ENCODE data around the gene RND1.
A peak's percentile ranks its signal among the peaks of the same experiment; 100 is the strongest.

Gene RND1

DNA sequence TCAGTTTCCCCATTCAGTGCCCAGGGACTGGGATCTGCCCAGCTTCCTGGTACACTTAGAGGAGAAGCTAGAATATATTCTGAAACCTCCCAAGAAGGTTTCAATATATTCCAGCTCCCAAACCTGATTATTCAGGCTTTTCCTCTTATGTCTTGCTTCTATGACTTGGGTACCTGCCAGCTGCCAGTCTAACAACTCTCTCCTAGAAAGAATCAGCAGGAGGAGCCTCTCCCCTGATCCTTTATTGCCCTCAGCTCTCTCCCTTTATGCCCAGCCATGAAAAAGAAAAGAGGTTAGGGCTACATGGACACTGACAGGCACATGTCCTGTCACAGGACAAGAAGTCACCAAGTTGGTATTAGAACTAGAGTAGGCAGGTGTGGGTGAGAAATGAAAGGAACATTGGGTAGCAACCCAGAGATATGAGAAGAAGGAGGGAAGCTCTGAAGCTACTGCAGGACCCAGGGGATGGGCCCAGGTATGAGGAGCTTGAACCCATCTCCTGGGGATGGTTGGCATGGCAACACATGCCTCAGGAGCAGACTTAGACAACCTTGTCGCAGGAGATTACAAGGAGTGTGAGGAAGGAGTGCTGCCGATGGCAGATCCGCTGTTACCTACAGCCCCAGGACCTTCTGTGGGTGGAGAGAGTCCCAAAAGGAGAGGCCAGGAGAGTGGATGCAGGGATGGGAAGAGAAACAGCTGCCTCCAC, 49.4 kb downstream of the RND1 start:
- Histone ChIP-seq H3K4me1 (ENCODE audit: control insufficient read depth in 1 of 2, insufficient read depth in 2 of 2, low read length in 2 of 2) (peaks cover 19% of the 10 kb centered on the region in 2 experiments), H3K4me3 (ENCODE audit: low read depth, low read length) (no peak overlapping the region), H4K12ac (ENCODE audit: low read depth, low read length) (no peak overlapping the region), H3K36me3 (ENCODE audit: control insufficient read depth in 1 of 2, insufficient read depth in 2 of 2, low read length in 2 of 2) (no peaks in the 10 kb centered on the region), H3K27ac (ENCODE audit: low read depth, low read length) (no peak overlapping the region), H2AFZ (ENCODE audit: insufficient read depth, low read length, poor library complexity) (no peak overlapping the region), H4K91ac (ENCODE audit: low read depth, low read length) (no peak overlapping the region), H3K23ac (ENCODE audit: low read length) (no peak overlapping the region), H3K14ac (ENCODE audit: low read length) (no peak overlapping the region), H3K9ac (ENCODE audit: low read length) (no peak overlapping the region), H3K18ac (ENCODE audit: low read length) (no peak overlapping the region), H2AK5ac (ENCODE audit: low read length) (no peak overlapping the region), H3K9me3 (ENCODE audit: insufficient read depth, low read depth, low read length) (peaks cover 2% of the 10 kb centered on the region), H2BK5ac (ENCODE audit: low read depth, low read length, poor library complexity) (no peak overlapping the region), H3K27me3 (ENCODE audit: insufficient read depth, low read length) (no peaks in the 10 kb centered on the region), H3K79me2 (ENCODE audit: control insufficient read depth, insufficient read depth, low read length, poor library complexity) (peaks cover 18% of the 10 kb centered on the region), H4K8ac (ENCODE audit: low read depth, low read length) (no peak overlapping the region), H3K79me1 (ENCODE audit: low read length) (peaks cover 33% of the 10 kb centered on the region), H3K4me2 (ENCODE audit: low read length) (peak overlapping the region; percentile 80), H3K4ac (ENCODE audit: low read depth, low read length) (no peak overlapping the region), H2BK120ac (ENCODE audit: insufficient read depth, low read length, poor library complexity) (no peak overlapping the region), H2BK12ac (ENCODE audit: low read length) (no peak overlapping the region)
- WGBS (ENCODE audit: extremely low coverage, insufficient coverage, insufficient read length): no CpG with 5 or more reads among the region's 3 CpGs
- DNase-seq: no peak

- peak overlapping the region; percentile 88 for H3K18ac ChIP-seq (ENCODE audit: low read length)
- H3K27ac ChIP-seq (ENCODE audit: low read depth, low read length): peak overlapping the region; percentile 85
- H4K12ac ChIP-seq (ENCODE audit: low read depth, low read length): peak overlapping the region; percentile 88
- no CpG with 5 or more reads among the region's 54 CpGs for WGBS (ENCODE audit: extremely low coverage, insufficient coverage, insufficient read length)
- H3K79me1 ChIP-seq (ENCODE audit: low read length): peaks cover 33% of the 10 kb centered on the region
- peak overlapping the region; percentile 89 for H2AFZ ChIP-seq (ENCODE audit: insufficient read depth, low read length, poor library complexity)
- peaks cover 1% of the 10 kb centered on the region for H3K9me3 ChIP-seq (ENCODE audit: insufficient read depth, low read depth, low read length)
- H2BK5ac ChIP-seq (ENCODE audit: low read depth, low read length, poor library complexity): peak overlapping the region; percentile 84
- no peak overlapping the region for H3K23ac ChIP-seq (ENCODE audit: low read length)
- H3K79me2 ChIP-seq (ENCODE audit: control insufficient read depth, insufficient read depth, low read length, poor library complexity): peaks cover 18% of the 10 kb centered on the region
- peak overlapping the region; percentile 76 for H3K9ac ChIP-seq (ENCODE audit: low read length)
- peaks cover 22% of the 10 kb centered on the region in 2 experiments for H3K4me1 ChIP-seq (ENCODE audit: control insufficient read depth in 1 of 2, insufficient read depth in 2 of 2, low read length in 2 of 2)
- H2BK12ac ChIP-seq (ENCODE audit: low read length): peak overlapping the region; percentile 11
- H4K8ac ChIP-seq (ENCODE audit: low read depth, low read length): peak overlapping the region; percentile 96
- H3K36me3 ChIP-seq (ENCODE audit: control insufficient read depth in 1 of 2, insufficient read depth in 2 of 2, low read length in 2 of 2): no peaks in the 10 kb centered on the region
- H2AK5ac ChIP-seq (ENCODE audit: low read length): peak overlapping the region; percentile 66
- peak overlapping the region; percentile 87 for H2BK120ac ChIP-seq (ENCODE audit: insufficient read depth, low read length, poor library complexity)
- H3K27me3 ChIP-seq (ENCODE audit: insufficient read depth, low read length): no peaks in the 10 kb centered on the region
- H3K4me2 ChIP-seq (ENCODE audit: low read length): peak overlapping the region; percentile 80
- H3K4ac ChIP-seq (ENCODE audit: low read depth, low read length): peak overlapping the region; percentile 61
- peak overlapping the region; percentile 77 for H3K14ac ChIP-seq (ENCODE audit: low read length)
- DNase-seq: peak; percentile 65 to 74
- H4K91ac ChIP-seq (ENCODE audit: low read depth, low read length): peak overlapping the region; percentile 75
- H3K4me3 ChIP-seq (ENCODE audit: low read depth, low read length): peak overlapping the region; percentile 67
Observed at GRCh38 chr12:48815126-48816110, 50.3 kb downstream of the RND1 start.

DNA sequence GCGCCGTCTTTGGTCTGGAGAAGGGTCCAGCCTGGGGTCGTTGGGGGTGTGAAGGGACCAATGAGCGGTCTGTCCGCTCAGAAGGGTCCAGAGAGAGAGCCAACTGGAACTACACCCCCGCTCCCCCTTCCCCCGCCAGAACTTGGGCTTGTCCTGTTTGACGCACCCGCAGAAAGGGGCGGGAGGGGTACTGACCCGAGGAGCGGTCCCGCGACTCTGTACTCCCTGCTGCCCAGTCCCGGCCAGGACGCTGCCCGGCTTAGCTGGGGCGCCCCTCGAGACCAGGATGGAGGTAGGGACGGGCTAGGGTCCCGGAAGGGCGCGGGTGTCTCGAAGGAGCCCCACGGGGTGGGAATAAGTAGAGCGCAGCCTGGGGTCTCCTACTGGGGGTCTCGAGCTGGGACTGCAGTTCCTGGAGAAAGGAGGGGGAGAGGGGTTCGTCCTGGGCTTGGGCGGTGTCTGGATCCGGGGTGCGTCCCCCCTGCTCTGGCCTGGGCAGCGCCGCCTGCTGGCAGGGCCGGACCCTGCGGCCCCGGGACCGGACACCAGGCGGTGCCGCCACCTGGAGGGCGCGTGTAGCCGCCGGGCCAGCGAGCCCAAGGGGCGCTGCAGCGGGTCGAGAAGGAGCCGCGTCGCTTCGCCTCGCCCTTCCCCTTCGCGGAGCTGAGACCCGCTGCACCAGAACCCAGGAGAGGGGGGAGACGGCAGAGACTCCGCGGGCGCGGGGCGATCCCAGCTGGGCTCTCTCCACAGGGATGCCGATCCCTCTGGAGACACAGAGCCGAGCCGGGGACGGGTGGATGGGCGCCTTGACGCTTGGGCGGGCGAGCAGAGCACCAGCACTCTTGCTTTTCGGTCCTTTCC, 51.2 kb downstream of the RND1 start:
- H3K18ac ChIP-seq (ENCODE audit: low read length): peak overlapping the region; percentile 98
- H2AFZ ChIP-seq (ENCODE audit: insufficient read depth, low read length, poor library complexity): peak overlapping the region; percentile 89
- H2BK120ac ChIP-seq (ENCODE audit: insufficient read depth, low read length, poor library complexity): peak overlapping the region; percentile 87
- peak overlapping the region; percentile 85 for H3K27ac ChIP-seq (ENCODE audit: low read depth, low read length)
- peak overlapping the region; percentile 96 for H4K8ac ChIP-seq (ENCODE audit: low read depth, low read length)
- peaks cover 18% of the 10 kb centered on the region for H3K79me2 ChIP-seq (ENCODE audit: control insufficient read depth, insufficient read depth, low read length, poor library complexity)
- peak overlapping the region; percentile 97 for H3K14ac ChIP-seq (ENCODE audit: low read length)
- H3K4me3 ChIP-seq (ENCODE audit: low read depth, low read length): peak overlapping the region; percentile 67
- peak overlapping the region; percentile 85 for H2AK5ac ChIP-seq (ENCODE audit: low read length)
- H2BK12ac ChIP-seq (ENCODE audit: low read length): peak overlapping the region; percentile 71
- H3K9ac ChIP-seq (ENCODE audit: low read length): peak overlapping the region; percentile 76
- peak; percentile 58 to 77 for DNase-seq
- H3K23ac ChIP-seq (ENCODE audit: low read length): no peak overlapping the region
- no CpG with 5 or more reads among the region's 70 CpGs for WGBS (ENCODE audit: extremely low coverage, insufficient coverage, insufficient read length)
- peak overlapping the region; percentile 98 for H4K91ac ChIP-seq (ENCODE audit: low read depth, low read length)
- no peaks in the 10 kb centered on the region for H3K36me3 ChIP-seq (ENCODE audit: control insufficient read depth in 1 of 2, insufficient read depth in 2 of 2, low read length in 2 of 2)
- H3K27me3 ChIP-seq (ENCODE audit: insufficient read depth, low read length): no peaks in the 10 kb centered on the region
- peak overlapping the region; percentile 80 for H3K4me2 ChIP-seq (ENCODE audit: low read length)
- no peaks in the 10 kb centered on the region for H3K9me3 ChIP-seq (ENCODE audit: insufficient read depth, low read depth, low read length)
- H4K12ac ChIP-seq (ENCODE audit: low read depth, low read length): peak overlapping the region; percentile 88
- peaks cover 18 to 21% of the 10 kb centered on the region in 2 experiments for H3K4me1 ChIP-seq (ENCODE audit: control insufficient read depth in 1 of 2, insufficient read depth in 2 of 2, low read length in 2 of 2)
- H3K4ac ChIP-seq (ENCODE audit: low read depth, low read length): peak overlapping the region; percentile 61
- peak overlapping the region; percentile 84 for H2BK5ac ChIP-seq (ENCODE audit: low read depth, low read length, poor library complexity)
- H3K79me1 ChIP-seq (ENCODE audit: low read length): peaks cover 33% of the 10 kb centered on the region
